HepG2 (cell line): Measurements from ENCODE around the gene TBL2. TPM values are rescaled to one million over a fixed set of nuclear protein-coding genes. Genes with fewer than 3 reads are reported as not detected.

Experiments used
- AGO2 ChIP-seq: fragments of 200-400 bp; formaldehyde crosslinking; optimal IDR thresholded peaks from 2 replicates; pipeline ENCODE3; 2017; ENCODE audit warnings: mild to moderate bottlenecking, low read depth, low read length, moderate library complexity
- CBX5 ChIP-seq: sonication (generic); formaldehyde crosslinking; IDR thresholded peaks from 2 replicates; pipeline ENCODE4 v1.4.0; 2020; ENCODE audit warnings: missing genetic modification reagents, borderline replicate concordance
- CHD2 ChIP-seq: IDR thresholded peaks from 2 replicates; pipeline ENCODE4 v1.6.1; 2011; ENCODE audit warnings: low read depth, low read length, improper control_type of control experiment
- CREB1 ChIP-seq, 2 experiments: fragments of 450-650 bp in 1 of 2; IDR thresholded peaks; 2 replicates each; pipeline ENCODE4 v1.6.1; 2016 to 2017; ENCODE audit warnings: control low read depth in 1 of 2, mild to moderate bottlenecking in 1 of 2, missing compliant biosample characterization in 1 of 2, missing genetic modification characterization in 1 of 2
- IRX3 ChIP-seq: sonication (generic); formaldehyde crosslinking; IDR thresholded peaks from 2 replicates; pipeline ENCODE4 v1.8.1; 2023; ENCODE audit warnings: mild to moderate bottlenecking, low read depth, missing genetic modification reagents, borderline replicate concordance
- KLF13 ChIP-seq: sonication (generic); formaldehyde crosslinking; IDR thresholded peaks from 2 replicates; pipeline ENCODE4 v1.4.0; 2020; ENCODE audit warnings: mild to moderate bottlenecking, missing genetic modification reagents
- KLF6 ChIP-seq: IDR thresholded peaks from 2 replicates; pipeline ENCODE4 v1.8.0; 2016; ENCODE audit warnings: missing biosample characterization, missing genetic modification reagents
- LRRFIP1 ChIP-seq: sonication (generic); formaldehyde crosslinking; conservative IDR thresholded peaks from 2 replicates; pipeline ENCODE4 v1.4.0; 2020; ENCODE audit warnings: missing genetic modification reagents
- MAF1 ChIP-seq: sonication (generic); formaldehyde crosslinking; IDR thresholded peaks from 2 replicates; pipeline ENCODE4 v1.5.0; 2020; ENCODE audit warnings: missing genetic modification reagents, borderline replicate concordance
- MAX ChIP-seq: IDR thresholded peaks from 2 replicates; pipeline ENCODE4 v1.6.1; 2012; ENCODE audit warnings: inconsistent platforms
- MTA1 ChIP-seq: sonication (generic); formaldehyde crosslinking; IDR thresholded peaks from 2 replicates; pipeline ENCODE4 v1.4.0; 2020; ENCODE audit warnings: missing genetic modification reagents, mild to moderate bottlenecking, borderline replicate concordance
- NFE2L1 ChIP-seq: sonication (generic); formaldehyde crosslinking; IDR thresholded peaks from 2 replicates; pipeline ENCODE4 v1.4.0; 2020; ENCODE audit warnings: missing genetic modification reagents, mild to moderate bottlenecking, borderline replicate concordance
- NFIC ChIP-seq: IDR thresholded peaks from 2 replicates; pipeline ENCODE4 v1.6.1; 2012; ENCODE audit warnings: mild to moderate bottlenecking, low read length, inconsistent platforms
- RBFOX2 ChIP-seq: fragments of 200-400 bp; formaldehyde crosslinking; IDR thresholded peaks from 2 replicates; pipeline ENCODE4 v1.6.1; 2017; ENCODE audit warnings: low read depth, mild to moderate bottlenecking, low read length
- TCF7L2 ChIP-seq: IDR thresholded peaks from 2 replicates; pipeline ENCODE4 v1.6.1; 2011; ENCODE audit warnings: mild to moderate bottlenecking, low read depth, low read length, moderate library complexity
- TEF ChIP-seq: sonication (generic); formaldehyde crosslinking; IDR thresholded peaks from 2 replicates; pipeline ENCODE4 v1.5.0; 2020; ENCODE audit warnings: missing genetic modification reagents
- ZNF280D ChIP-seq: sonication (generic); formaldehyde crosslinking; IDR thresholded peaks from 2 replicates; pipeline ENCODE4 v1.5.1; 2020; ENCODE audit warnings: mild to moderate bottlenecking, missing genetic modification reagents
- ZNF572 ChIP-seq: sonication (generic); formaldehyde crosslinking; IDR thresholded peaks from 2 replicates; pipeline ENCODE4 v1.5.1; 2020; ENCODE audit warnings: mild to moderate bottlenecking, missing genetic modification reagents
- ZNF660 ChIP-seq: sonication (generic); formaldehyde crosslinking; IDR thresholded peaks from 2 replicates; pipeline ENCODE4 v1.5.1; 2020; ENCODE audit warnings: mild to moderate bottlenecking, low read depth, missing genetic modification reagents, borderline replicate concordance
- ZNF780A ChIP-seq: sonication (generic); formaldehyde crosslinking; IDR thresholded peaks from 2 replicates; pipeline ENCODE4 v1.8.0; 2022; ENCODE audit warnings: mild to moderate bottlenecking, missing genetic modification reagents, moderate library complexity
- polyA plus RNA-seq, 8 experiments: library from polyadenylated mRNA; depleted of rRNA in 3 of 8; stranded (reverse) in 7 of 8; unstranded in 1 of 8; fragments of >200 nt; fragmentation: Illumina TruSeq in 4 of 8; extraction: Trizol in 4 of 8; gene quantifications; 2 replicates each; pipeline versions ENCODE4 v1.2.1 to v1.2.3, GENCODE V29; 2011 to 2016; ENCODE audit warnings: low read depth in 4 of 8, missing spikeins in 1 of 8, mixed read lengths in 1 of 8; ENCODE audit not compliant: insufficient read depth in 1 of 8
- total RNA-seq, 5 experiments: library from RNA; depleted of rRNA; stranded (reverse); fragments of >200 nt; fragmentation: Illumina TruSeq; extraction: Trizol; gene quantifications; 2 replicates each; pipeline ENCODE4 v1.2.3, GENCODE V29; 2016; ENCODE audit warnings: low read depth in 1 of 5

Gene TBL2
- total and polyA plus RNA-seq, 2 of the 13 experiments (the other 11 are each of a cell fraction or from before 2014, with no cell fraction given), result 43.4 to 47.2 TPM

- TF ChIP-seq ZNF280D (peak; percentile 85), KLF13 (CRISPR knock-in tag) (no peak), TCF7L2 (no peak), ZNF780A (CRISPR knock-in tag) (no peak; the same call in 1 of the 2 replicates), NFE2L1 (CRISPR knock-in tag) (0 out of 2 replicates have a peak, but pooled peaks have one; percentile 61), KLF6 (CRISPR knock-in tag) (peak; percentile 22; the same call in 1 of the 2 replicates), CREB1 (IDR thresholded peaks at IDR 0.05) (no peak), CREB1 (CRISPR knock-in tag; IDR thresholded peaks at IDR 0.05) (peak; percentile 52; the same call in 1 of the 2 replicates), TEF (CRISPR knock-in tag) (0 out of 2 replicates have a peak, but pooled peaks have one; percentile 41), MTA1 (CRISPR knock-in tag) (peak; percentile 98), AGO2 (peak; percentile 99), NFIC (peak; percentile 49), CBX5 (CRISPR knock-in tag) (peak; percentile 45; the same call in 1 of the 2 replicates), ZNF660 (no peak), ZNF572 (CRISPR knock-in tag) (no peak), RBFOX2 (peak; percentile 100), IRX3 (CRISPR knock-in tag) (no peak), LRRFIP1 (no peak), MAF1 (peak; percentile 95), CHD2 (no peak), MAX (peak; percentile 72)
These were observed 44.8 kb upstream of the TBL2 start (continued) for GRCh38 chr7:73622909-73623797.
